Activated T-cell treated with anti-CD3 and anti-CD28 coated beads, Interleukin-2, amount 50 U/mL, for 72 hours (primary cell): ENCODE measurements around the gene NLRP5. TPM values are rescaled to one million over a fixed set of nuclear protein-coding genes. Genes with fewer than 3 reads are reported as not detected.
"Not testable (repeated sequence)": the region's sequence is repeated elsewhere in the genome, so short reads cannot be mapped to it uniquely, and the experiment has no call there.

Source experiments
- ATAC-seq, 2 donors: fragments of 150-1000 bp; cut with Tn5 transposase; replicated peaks in 1 of 2; 2 replicates each; pipeline ENCODE4 v1.10.0; 2021; ENCODE audit warnings: moderate library complexity in 2 of 2, mild to moderate bottlenecking in 1 of 2
- DNase-seq, 2 donors: peaks; one replicate each; pipeline ENCODE4 v3.0.0; 2021 to 2022; ENCODE audit warnings: mixed read lengths in 1 of 2
- H3K27ac Mint-ChIP-seq: one replicate; pipeline ENCODE4 v1.8.0; 2022; ENCODE audit warnings: mild to moderate bottlenecking, moderate library complexity, mixed read lengths
- H3K27me3 Mint-ChIP-seq: one replicate; pipeline ENCODE4 v1.8.0; 2022; ENCODE audit warnings: low read depth, mixed read lengths
- H3K36me3 Mint-ChIP-seq, 2 donors: one replicate each; pipeline ENCODE4 v1.8.0; 2022; ENCODE audit warnings: mixed read lengths in 2 of 2, mild to moderate bottlenecking in 1 of 2; ENCODE audit not compliant: insufficient read depth in 2 of 2
- H3K4me1 Mint-ChIP-seq: one replicate; pipeline ENCODE4 v1.8.0; 2022; ENCODE audit warnings: low read depth, mixed read lengths
- H3K4me3 Mint-ChIP-seq, 2 donors: one replicate each; pipeline ENCODE4 v1.8.0; 2022; ENCODE audit warnings: mild to moderate bottlenecking in 2 of 2, mixed read lengths in 2 of 2, moderate library complexity in 2 of 2
- H3K9me3 Mint-ChIP-seq, 2 donors: one replicate each; pipeline ENCODE4 v1.8.0; 2022; ENCODE audit warnings: mixed read lengths in 2 of 2
- total RNA-seq, 2 donors: library from RNA; stranded (reverse); gene quantifications; one replicate each; pipeline ENCODE4 v1.2.3, GENCODE V29; 2022

NLRP5 gene
- total RNA-seq, result not detected

- no peaks in the 10 kb centered on the region for H3K36me3 Mint-ChIP-seq
- no peaks in the 10 kb centered on the region for H3K27me3 Mint-ChIP-seq
- DNase-seq (no peak), ATAC-seq (no peak)
- no peaks in the 10 kb centered on the region for H3K4me1 Mint-ChIP-seq
- no peak within 1 kb of the TSS for H3K27ac Mint-ChIP-seq
- H3K4me3 Mint-ChIP-seq, result no peak within 1 kb of the TSS
- peaks cover 2 to 9% of the 10 kb centered on the region in 2 donors for H3K9me3 Mint-ChIP-seq
Measured at GRCh38 chr19:55986487-55986886, at the start of gene NLRP5. TSS of gene NLRP5 (plus strand) at chr19:55986775.

GRCh38 chr19:55939206-55939605 lies 47.4 kb upstream of the NLRP5 start:
- H3K36me3 Mint-ChIP-seq, result peaks cover 3 to 4% of the 10 kb centered on the region in 2 donors
- H3K27me3 Mint-ChIP-seq, result no peaks in the 10 kb centered on the region
- no peak for ATAC-seq
- DNase-seq, result no peak
- H3K4me3 Mint-ChIP-seq, result no peak overlapping the region
- H3K27ac Mint-ChIP-seq, result no peak overlapping the region
- peaks cover 8 to 11% of the 10 kb centered on the region in 2 donors for H3K9me3 Mint-ChIP-seq
- H3K4me1 Mint-ChIP-seq, result no peaks in the 10 kb centered on the region

- Mint-ChIP-seq H3K27me3 (no peaks in the 10 kb centered on the region), H3K4me3 (no peak overlapping the region), H3K4me1 (no peaks in the 10 kb centered on the region), H3K9me3 (peaks cover 8% of the 10 kb centered on the region in 2 donors), H3K36me3 (peaks cover 3 to 4% of the 10 kb centered on the region in 2 donors), H3K27ac (no peak overlapping the region)
- ATAC-seq (no peak), DNase-seq (no peak)
Measured at GRCh38 chr19:55940306-55940705, 46.3 kb upstream of the NLRP5 start.

DNA sequence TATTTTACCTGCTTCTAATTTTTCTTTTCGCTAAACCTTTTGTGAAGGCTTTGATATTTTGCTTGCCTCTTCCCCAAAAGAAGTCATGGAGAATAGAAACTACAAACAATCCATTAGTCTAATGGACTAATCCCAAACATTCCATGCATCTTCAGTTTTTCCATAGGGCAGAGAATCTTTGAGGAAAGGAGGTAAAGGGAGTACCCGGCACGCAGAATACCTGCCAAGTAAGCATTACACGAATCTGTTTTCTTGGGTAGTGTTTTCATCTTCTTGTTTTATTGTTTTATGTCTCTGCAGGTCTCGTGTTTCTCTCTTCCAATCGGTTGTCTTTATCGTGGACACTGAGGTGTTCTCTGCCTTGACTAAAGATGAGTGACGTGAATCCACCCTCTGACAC lies 39.0 kb upstream of the NLRP5 start, which contains the start of gene NLRP8:
NLRP8 (plus strand) TSS at position 301 of the 400 bp plus-strand sequence.
- no peak within 1 kb of the TSS for H3K27ac Mint-ChIP-seq
- H3K36me3 Mint-ChIP-seq, result no peaks in the 10 kb centered on the region
- DNase-seq, result no peak
- H3K9me3 Mint-ChIP-seq, result peaks cover 2 to 15% of the 10 kb centered on the region in 2 donors
- H3K4me1 Mint-ChIP-seq, result no peaks in the 10 kb centered on the region
- ATAC-seq, result no peak
- no peak within 1 kb of the TSS for H3K4me3 Mint-ChIP-seq
- H3K27me3 Mint-ChIP-seq, result no peaks in the 10 kb centered on the region

GRCh38 chr19:55950566-55950965 lies 36.0 kb upstream of the NLRP5 start:
- H3K36me3 Mint-ChIP-seq, H3K4me3 Mint-ChIP-seq, DNase-seq, H3K27ac Mint-ChIP-seq, H3K27me3 Mint-ChIP-seq, ATAC-seq, H3K4me1 Mint-ChIP-seq: not testable (repeated sequence)
- H3K9me3 Mint-ChIP-seq, result peaks cover 2 to 10% of the 10 kb centered on the region in 2 donors

GRCh38 chr19:55956431-55956830 lies 30.1 kb upstream of the NLRP5 start:
- Mint-ChIP-seq H3K27ac (no peak overlapping the region), H3K9me3 (no peaks in the 10 kb centered on the region), H3K4me3 (no peak overlapping the region), H3K36me3 (no peaks in the 10 kb centered on the region), H3K4me1 (no peaks in the 10 kb centered on the region), H3K27me3 (no peaks in the 10 kb centered on the region)
- ATAC-seq (no peak), DNase-seq (no peak)

DNA sequence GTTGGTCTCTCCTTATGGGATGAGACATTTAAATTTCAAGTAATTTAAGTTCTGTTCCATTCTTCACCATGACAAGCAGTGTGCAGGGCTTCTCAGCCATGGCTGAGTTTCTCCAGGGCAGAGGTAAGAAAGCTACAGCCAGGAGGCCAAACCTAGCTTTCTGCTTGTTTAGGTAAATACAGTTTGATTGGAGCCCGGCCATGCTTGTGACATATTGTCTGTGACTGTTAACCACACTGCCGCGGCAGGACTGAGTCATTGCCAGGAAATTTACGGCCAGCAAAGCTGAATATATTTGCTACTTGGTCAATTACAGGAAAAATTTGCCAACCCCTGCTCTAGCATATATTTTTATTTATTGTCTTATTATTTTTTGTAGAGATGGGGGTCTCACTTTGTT lies 28.2 kb upstream of the NLRP5 start:
- no peaks in the 10 kb centered on the region for H3K4me1 Mint-ChIP-seq
- H3K27ac Mint-ChIP-seq, result no peak overlapping the region
- no peaks in the 10 kb centered on the region for H3K36me3 Mint-ChIP-seq
- DNase-seq, result no peak
- no peaks in the 10 kb centered on the region for H3K9me3 Mint-ChIP-seq
- H3K27me3 Mint-ChIP-seq, result no peaks in the 10 kb centered on the region
- ATAC-seq, result no peak
- no peak overlapping the region for H3K4me3 Mint-ChIP-seq

DNA sequence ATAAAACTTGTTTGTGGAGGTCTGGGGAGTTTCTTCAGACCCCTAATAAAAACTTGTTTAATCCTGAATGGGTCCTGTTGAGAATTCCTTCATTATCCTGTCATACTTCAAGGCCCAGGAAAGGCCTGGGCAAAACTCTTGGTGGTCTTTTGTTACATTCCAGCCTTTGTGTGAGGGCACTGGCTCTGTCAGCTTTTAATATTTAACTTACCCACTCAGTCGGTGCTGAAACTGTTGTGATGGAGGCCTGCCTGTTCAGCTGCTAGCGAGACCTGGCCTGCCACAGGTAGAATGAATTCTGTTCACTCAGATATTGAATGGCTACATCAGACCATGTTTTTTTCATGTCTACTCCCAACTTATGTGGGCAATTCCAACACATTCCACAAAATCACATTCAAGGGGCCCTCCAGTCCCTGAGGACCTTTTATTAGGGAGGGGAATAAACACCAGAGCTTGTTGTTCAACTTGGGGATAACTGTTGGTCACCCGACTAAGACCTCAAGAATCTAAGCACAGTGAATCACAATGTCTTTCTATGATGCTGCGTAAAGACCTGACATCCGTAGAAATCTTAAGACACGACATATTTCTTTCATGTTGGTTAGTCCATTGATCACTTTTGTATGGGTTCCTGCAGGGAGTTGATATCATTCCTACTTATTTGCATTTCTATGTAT lies 26.4 kb upstream of the NLRP5 start:
- Mint-ChIP-seq H3K4me3 (no peak overlapping the region), H3K9me3 (no peaks in the 10 kb centered on the region), H3K36me3 (no peaks in the 10 kb centered on the region), H3K27me3 (no peaks in the 10 kb centered on the region), H3K27ac (no peak overlapping the region), H3K4me1 (no peaks in the 10 kb centered on the region)
- no peak for DNase-seq
- ATAC-seq, result no peak

GRCh38 chr19:55962186-55962585 lies 24.4 kb upstream of the NLRP5 start:
- Mint-ChIP-seq H3K36me3 (peaks cover 0 to 2% of the 10 kb centered on the region in 2 donors), H3K4me3 (no peak overlapping the region), H3K9me3 (peaks cover under 1 to 3% of the 10 kb centered on the region in 2 donors), H3K4me1 (no peaks in the 10 kb centered on the region), H3K27me3 (no peaks in the 10 kb centered on the region), H3K27ac (no peak overlapping the region)
- DNase-seq, result no peak
- ATAC-seq, result no peak

- no peak for ATAC-seq
Measured at GRCh38 chr19:55973982-55974381, 12.6 kb upstream of the NLRP5 start.

DNA sequence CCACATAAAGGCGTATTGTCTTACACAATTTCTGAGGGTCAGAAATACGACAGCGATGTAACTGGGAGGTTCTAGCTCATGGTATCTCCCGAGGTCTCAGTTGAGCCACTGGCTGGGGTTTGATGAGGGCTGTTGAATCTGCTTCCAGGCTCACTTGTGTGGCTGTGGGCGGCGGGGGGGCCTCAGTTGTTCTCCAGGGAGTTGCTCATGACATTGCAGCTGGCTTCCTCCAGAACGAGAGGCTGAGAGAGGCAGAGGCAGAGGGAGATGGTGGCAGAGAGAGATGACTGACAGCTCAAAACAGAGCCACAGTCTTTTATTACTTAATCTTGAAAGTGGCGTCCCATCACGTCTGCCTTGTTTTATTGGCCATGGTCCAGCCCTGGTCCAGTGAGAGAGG lies 6.2 kb upstream of the NLRP5 start:
- no peak overlapping the region for H3K4me3 Mint-ChIP-seq
- ATAC-seq (no peak), DNase-seq (no peak)
- no peaks in the 10 kb centered on the region for H3K27me3 Mint-ChIP-seq
- no peak overlapping the region for H3K27ac Mint-ChIP-seq
- H3K36me3 Mint-ChIP-seq, result peaks cover 0 to 2% of the 10 kb centered on the region in 2 donors
- peaks cover 5 to 9% of the 10 kb centered on the region in 2 donors for H3K9me3 Mint-ChIP-seq
- no peaks in the 10 kb centered on the region for H3K4me1 Mint-ChIP-seq

More at GRCh38 chr19:55973982-55974381, 12.6 kb upstream of the NLRP5 start:
- Mint-ChIP-seq H3K4me1 (no peaks in the 10 kb centered on the region), H3K36me3 (peaks cover 1 to 2% of the 10 kb centered on the region in 2 donors), H3K9me3 (peaks cover 9 to 17% of the 10 kb centered on the region in 2 donors), H3K27me3 (no peaks in the 10 kb centered on the region), H3K27ac (no peak overlapping the region), H3K4me3 (no peak overlapping the region)
- DNase-seq, result no peak

DNA sequence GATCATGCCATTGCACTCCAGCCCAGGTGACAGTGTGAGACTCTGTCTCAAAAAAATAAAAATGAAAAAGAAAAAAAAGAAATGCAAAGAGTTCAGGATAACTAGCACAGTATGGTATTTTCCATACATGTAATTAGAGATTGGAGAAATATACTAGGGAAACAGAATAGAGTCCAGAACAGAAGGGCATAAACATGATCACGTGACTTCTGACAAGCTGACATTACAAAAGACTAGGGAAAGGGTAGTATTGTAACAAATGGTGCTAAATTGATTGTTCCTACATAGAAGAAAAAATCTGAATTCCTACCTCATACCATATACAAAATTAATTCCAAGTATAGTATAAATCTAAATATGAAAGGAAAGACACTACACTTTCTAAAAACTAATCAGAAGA lies 1.3 kb upstream of the NLRP5 start:
- H3K9me3 Mint-ChIP-seq, result peaks cover 2 to 9% of the 10 kb centered on the region in 2 donors
- H3K4me3 Mint-ChIP-seq, result no peak overlapping the region
- DNase-seq (no peak), ATAC-seq (no peak)
- no peak overlapping the region for H3K27ac Mint-ChIP-seq
- no peaks in the 10 kb centered on the region for H3K36me3 Mint-ChIP-seq
- H3K27me3 Mint-ChIP-seq, result no peaks in the 10 kb centered on the region
- no peaks in the 10 kb centered on the region for H3K4me1 Mint-ChIP-seq

- Mint-ChIP-seq H3K27me3 (no peaks in the 10 kb centered on the region), H3K4me3 (no peak overlapping the region), H3K4me1 (no peaks in the 10 kb centered on the region), H3K27ac (no peak overlapping the region), H3K36me3 (peaks cover 0 to 2% of the 10 kb centered on the region in 2 donors), H3K9me3 (peaks cover 10 to 11% of the 10 kb centered on the region in 2 donors)
- DNase-seq (no peak), ATAC-seq (no peak)
Measured at GRCh38 chr19:55990831-55991230, 4.3 kb downstream of the NLRP5 start.

DNA sequence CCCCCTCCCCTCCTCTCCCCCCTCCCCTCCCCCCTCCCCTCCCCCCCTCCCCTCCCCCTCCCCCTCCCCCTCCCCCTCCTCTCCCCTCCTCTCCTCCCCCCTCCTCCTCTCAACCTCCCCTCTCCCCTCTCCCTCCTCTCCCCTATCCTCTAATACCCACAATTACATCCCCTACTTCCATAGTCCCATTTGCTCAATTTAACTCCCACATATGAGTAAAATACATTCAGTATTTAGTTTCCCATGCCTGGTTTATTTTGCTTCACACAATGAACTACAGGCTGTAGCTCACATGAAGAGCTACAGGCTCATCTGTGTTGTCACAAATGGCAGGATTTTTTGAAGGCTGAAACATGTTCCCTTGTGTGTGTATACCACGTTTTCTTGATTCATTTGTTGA lies 6.9 kb downstream of the NLRP5 start:
- H3K36me3 Mint-ChIP-seq, result peaks cover 0 to 2% of the 10 kb centered on the region in 2 donors
- no peaks in the 10 kb centered on the region for H3K27me3 Mint-ChIP-seq
- H3K4me3 Mint-ChIP-seq, result no peak overlapping the region
- H3K27ac Mint-ChIP-seq, result no peak overlapping the region
- no peak for DNase-seq
- H3K4me1 Mint-ChIP-seq, result no peaks in the 10 kb centered on the region
- peaks cover 10 to 16% of the 10 kb centered on the region in 2 donors for H3K9me3 Mint-ChIP-seq
- ATAC-seq, result no peak
